Measurements from ENCODE around the gene GALNT2.

- no peak for TF ChIP-seq CTCF (IDR thresholded peaks at IDR 0.05)
- no peak for TF ChIP-seq POLR2A (IDR thresholded peaks at IDR 0.05)
Observed at GRCh38 chr1:230242326-230242725, 175.3 kb downstream of the GALNT2 start.

All from adrenal gland (tissue), 5 donors.